ENCODE measurements around the gene OAT.

Gene OAT

GRCh38 chr10:124425227-124425962 lies 6.7 kb upstream of the OAT start:
- no peak for TF ChIP-seq CTCF (IDR thresholded peaks at IDR 0.05; ENCODE audit: borderline replicate concordance, insufficient read depth, low read depth, low read length)

GRCh38 chr10:124423813-124424212 lies 5.1 kb upstream of the OAT start:
- TF ChIP-seq CTCF (IDR thresholded peaks at IDR 0.05; ENCODE audit: borderline replicate concordance, insufficient read depth, low read depth, low read length) = no peak
- H3K4me3 ChIP-seq (ENCODE audit: low read depth, low read length) = no peak overlapping the region

More at GRCh38 chr10:124425227-124425962, 6.7 kb upstream of the OAT start:
- H3K4me3 ChIP-seq (ENCODE audit: low read depth, low read length) = no peak overlapping the region

GRCh38 chr10:124422742-124423141 lies 4.0 kb upstream of the OAT start:
- H3K4me3 ChIP-seq (ENCODE audit: low read depth, low read length) = no peak overlapping the region
- no peak for TF ChIP-seq CTCF (IDR thresholded peaks at IDR 0.05; ENCODE audit: borderline replicate concordance, insufficient read depth, low read depth, low read length)

- no peak for TF ChIP-seq CTCF (IDR thresholded peaks at IDR 0.05; ENCODE audit: borderline replicate concordance, insufficient read depth, low read depth, low read length)
These were observed 1.5 kb upstream of the OAT start for GRCh38 chr10:124420254-124420653.

GRCh38 chr10:124419635-124420034 lies 912 bp upstream of the OAT start:
- no peak for TF ChIP-seq CTCF (IDR thresholded peaks at IDR 0.05; ENCODE audit: borderline replicate concordance, insufficient read depth, low read depth, low read length)
- no peak overlapping the region for H3K4me3 ChIP-seq (ENCODE audit: low read depth, low read length)

More at GRCh38 chr10:124420254-124420653, 1.5 kb upstream of the OAT start:
- no peak overlapping the region for H3K4me3 ChIP-seq (ENCODE audit: low read depth, low read length)

GRCh38 chr10:124417895-124418725 lies 613 bp downstream of the OAT start:
- H3K4me3 ChIP-seq (ENCODE audit: low read depth, low read length) = no peak overlapping the region

More at GRCh38 chr10:124417895-124418725, 613 bp downstream of the OAT start:
- TF ChIP-seq CTCF (IDR thresholded peaks at IDR 0.05; ENCODE audit: borderline replicate concordance, insufficient read depth, low read depth, low read length) = no peak

All from GM12875 (cell line).